Stimulated activated CD4-positive, alpha-beta T cell treated with anti-CD3 and anti-CD28 coated beads, Interleukin-1b, Interleukin-23, amount 100 ng/mL, for 1 hour (primary cell): Measurements from ENCODE around the gene XRN2.

Experiments
- DNase-seq, 2 donors: peaks; one replicate each; pipeline ENCODE4 v3.0.0-alpha.2; 2020; ENCODE audit warnings: low read depth in 2 of 2

Gene XRN2, protein sequence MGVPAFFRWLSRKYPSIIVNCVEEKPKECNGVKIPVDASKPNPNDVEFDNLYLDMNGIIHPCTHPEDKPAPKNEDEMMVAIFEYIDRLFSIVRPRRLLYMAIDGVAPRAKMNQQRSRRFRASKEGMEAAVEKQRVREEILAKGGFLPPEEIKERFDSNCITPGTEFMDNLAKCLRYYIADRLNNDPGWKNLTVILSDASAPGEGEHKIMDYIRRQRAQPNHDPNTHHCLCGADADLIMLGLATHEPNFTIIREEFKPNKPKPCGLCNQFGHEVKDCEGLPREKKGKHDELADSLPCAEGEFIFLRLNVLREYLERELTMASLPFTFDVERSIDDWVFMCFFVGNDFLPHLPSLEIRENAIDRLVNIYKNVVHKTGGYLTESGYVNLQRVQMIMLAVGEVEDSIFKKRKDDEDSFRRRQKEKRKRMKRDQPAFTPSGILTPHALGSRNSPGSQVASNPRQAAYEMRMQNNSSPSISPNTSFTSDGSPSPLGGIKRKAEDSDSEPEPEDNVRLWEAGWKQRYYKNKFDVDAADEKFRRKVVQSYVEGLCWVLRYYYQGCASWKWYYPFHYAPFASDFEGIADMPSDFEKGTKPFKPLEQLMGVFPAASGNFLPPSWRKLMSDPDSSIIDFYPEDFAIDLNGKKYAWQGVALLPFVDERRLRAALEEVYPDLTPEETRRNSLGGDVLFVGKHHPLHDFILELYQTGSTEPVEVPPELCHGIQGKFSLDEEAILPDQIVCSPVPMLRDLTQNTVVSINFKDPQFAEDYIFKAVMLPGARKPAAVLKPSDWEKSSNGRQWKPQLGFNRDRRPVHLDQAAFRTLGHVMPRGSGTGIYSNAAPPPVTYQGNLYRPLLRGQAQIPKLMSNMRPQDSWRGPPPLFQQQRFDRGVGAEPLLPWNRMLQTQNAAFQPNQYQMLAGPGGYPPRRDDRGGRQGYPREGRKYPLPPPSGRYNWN

DNA sequence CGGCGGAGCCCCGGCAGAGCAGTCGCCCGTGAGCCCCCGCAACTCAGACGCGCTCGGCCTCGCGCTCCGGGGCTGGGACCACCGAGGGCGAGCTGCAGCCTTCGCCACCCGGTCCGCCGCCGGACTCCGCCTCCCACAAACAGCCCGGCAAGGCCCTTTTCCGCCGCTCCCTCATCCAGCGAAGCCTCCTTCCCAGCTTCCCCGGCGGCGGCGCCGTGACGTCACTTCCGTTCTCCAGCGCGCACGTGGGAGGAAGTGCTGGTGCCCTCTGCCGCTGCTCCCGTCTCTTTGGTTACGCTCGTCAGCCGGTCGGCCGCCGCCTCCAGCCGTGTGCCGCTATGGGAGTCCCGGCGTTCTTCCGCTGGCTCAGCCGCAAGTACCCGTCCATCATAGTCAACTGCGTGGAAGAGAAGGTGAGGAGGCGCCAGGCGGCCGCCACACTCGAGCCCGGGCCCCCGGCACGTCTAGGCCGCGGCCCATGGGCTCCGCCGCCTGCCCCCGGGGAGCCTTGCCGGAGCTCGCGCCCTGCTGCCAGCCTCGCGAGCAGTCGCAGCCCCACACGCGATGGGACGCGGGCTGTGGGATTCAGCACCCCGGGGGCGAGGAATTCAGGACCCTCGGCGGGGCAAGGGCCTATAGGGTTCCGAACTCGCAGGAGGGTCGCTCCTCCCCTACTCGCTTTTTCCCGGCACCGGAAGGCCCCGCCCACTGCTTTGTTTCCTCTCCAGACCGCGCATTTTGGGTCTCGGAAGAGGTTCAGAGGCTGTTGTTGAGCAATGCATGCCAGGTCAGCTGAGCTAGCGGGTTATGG is at the start of gene XRN2:
Gene XRN2 (plus strand): TSS at position 271 of the 811 bp plus-strand sequence. CDS start 68 bp downstream, at position 339.
- DNase-seq = peak; percentile 76 to 95

GRCh38 chr20:21257192-21257591 is 45.9 kb upstream of the XRN2 start:
- DNase-seq = no peak

DNA sequence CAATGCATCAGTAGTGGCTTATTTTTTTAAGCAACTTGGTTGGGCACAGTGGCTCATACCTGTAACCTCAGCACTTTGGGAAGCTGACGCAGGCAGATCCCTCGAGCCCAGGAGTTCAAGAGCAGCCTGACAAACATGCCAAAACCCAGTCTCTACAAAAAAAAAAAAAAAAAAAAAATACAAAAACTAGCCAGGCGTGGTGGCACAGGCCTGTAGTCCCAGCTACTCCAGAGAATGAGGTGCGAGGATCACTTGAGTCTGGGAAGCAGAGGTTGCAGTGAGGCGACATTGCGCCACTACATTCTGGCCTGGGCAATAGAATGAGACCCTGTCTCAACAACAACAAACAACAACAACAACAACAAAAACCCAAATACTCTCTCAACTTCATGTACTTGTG is 44.7 kb upstream of the XRN2 start:
- DNase-seq = no peak

DNA sequence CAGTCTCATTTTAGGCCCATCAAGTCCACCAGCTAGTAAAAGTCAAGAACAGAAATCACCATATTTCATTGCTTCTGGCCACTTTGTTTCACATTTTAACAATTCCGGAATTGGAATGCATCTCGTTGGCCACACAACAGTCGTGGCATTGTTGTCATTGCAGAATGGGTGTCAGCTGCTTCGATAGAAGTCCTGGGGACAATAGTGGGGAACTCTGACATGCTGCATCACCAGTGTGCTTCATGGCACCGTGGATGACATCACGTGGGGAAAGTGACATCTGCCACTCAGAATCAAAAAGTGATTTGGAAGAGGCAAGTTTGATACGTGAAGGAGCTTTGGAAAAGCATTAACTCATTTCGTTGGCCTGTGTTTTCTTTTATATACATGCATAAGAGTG is 43.8 kb upstream of the XRN2 start:
- DNase-seq = no peak

GRCh38 chr20:21262812-21263211 is 40.3 kb upstream of the XRN2 start:
- DNase-seq = no peak

GRCh38 chr20:21265261-21266190 is 37.6 kb upstream of the XRN2 start:
- DNase-seq = no peak

DNA sequence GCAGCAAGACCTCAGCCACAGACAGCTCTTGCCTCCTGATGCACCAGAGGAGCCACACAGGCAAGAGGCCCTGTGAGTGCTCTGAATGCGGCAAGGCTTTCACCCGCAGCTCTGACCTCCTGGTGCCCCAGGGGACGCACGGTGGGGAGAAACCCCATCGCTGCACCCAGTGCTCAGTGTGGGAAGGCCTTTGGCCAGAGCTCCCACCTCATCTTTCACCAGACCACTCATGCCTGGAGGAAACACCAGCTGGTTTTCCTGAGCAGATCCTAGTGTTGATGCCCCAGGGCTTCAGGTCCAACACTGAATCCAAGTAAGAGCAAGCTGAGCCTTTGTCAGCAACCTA is 37.0 kb upstream of the XRN2 start:
- no peak for DNase-seq

DNA sequence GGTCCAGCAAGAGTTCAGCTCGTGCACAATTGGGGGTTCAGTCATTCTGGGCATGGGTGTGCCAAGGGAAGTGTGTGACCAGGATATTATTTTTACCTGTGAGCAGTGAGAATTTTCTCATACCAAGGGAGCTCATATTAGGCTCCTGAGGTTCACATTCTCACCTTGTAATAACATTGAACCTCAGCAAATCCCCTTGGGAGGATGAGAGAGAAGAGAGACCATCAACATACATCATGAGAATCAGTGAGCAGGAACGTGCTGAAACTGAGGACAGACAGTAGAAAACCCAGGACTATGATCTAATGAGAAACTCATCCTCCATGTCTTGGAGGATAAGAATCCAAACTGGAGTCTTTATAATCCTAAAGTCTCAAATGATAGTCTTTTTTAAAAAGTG is 33.4 kb upstream of the XRN2 start:
- DNase-seq = no peak

DNA sequence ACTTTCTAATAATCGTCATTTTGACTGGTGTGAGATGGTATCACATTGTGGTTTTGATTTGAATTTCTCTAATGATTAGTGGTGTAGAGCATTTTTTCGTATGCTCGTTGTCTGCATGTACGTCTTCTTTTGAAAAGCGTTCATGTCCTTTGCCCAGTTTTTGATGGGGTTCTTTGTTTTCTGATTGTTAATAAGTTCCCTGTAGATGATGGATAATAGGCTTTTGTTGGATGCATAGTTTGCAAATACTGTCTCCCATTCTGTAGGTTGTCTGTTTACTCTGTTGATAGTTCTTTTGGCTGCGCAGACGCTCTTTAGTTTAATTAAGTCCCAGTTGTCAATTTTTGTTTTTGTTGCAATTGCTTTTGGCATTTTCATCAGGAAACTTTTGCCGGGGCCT is 32.3 kb upstream of the XRN2 start:
- no peak for DNase-seq

DNA sequence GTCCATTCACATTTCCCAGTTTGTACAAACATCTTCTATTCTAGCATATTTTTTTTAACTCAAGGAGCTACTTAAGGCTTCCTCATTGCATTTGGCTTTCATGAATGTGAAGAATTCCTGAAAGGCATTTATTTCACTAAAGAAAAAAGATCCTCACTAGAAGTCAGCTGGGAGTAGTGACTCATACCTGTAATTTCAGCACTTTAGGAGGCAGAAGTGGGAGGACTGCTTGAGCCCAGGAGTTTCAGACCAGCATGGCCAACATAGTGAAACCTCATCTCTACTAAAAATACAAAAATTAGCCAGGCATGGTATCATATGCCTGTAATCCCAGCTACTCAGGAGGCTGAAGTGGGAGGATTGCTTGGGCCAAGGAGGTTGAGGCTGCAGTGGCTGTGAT is 30.9 kb upstream of the XRN2 start:
- no peak for DNase-seq

DNA sequence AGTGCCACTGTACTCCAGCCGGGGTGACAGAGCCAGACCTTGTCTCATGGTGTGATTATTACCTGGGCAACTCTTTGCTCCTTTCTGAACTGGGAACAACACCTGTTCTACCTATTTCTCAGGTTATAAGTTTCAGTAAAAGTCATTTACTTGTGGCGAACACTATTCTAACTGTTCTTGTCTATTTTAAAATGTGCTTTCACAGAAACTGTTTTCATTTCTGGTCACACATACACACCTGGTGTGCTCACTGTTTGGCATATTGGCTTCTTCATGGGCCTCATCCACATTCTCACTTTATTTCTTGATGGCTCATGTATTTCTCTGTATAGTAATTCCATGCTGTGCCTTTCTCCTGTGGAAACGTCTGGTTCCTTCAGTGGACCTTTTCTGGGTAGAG is 30.5 kb upstream of the XRN2 start:
- no peak for DNase-seq

- DNase-seq = no peak
These were observed 29.3 kb upstream of the XRN2 start for GRCh38 chr20:21273755-21274386.

- DNase-seq = no peak
These were observed 24.3 kb upstream of the XRN2 start for GRCh38 chr20:21278829-21279228.

DNA sequence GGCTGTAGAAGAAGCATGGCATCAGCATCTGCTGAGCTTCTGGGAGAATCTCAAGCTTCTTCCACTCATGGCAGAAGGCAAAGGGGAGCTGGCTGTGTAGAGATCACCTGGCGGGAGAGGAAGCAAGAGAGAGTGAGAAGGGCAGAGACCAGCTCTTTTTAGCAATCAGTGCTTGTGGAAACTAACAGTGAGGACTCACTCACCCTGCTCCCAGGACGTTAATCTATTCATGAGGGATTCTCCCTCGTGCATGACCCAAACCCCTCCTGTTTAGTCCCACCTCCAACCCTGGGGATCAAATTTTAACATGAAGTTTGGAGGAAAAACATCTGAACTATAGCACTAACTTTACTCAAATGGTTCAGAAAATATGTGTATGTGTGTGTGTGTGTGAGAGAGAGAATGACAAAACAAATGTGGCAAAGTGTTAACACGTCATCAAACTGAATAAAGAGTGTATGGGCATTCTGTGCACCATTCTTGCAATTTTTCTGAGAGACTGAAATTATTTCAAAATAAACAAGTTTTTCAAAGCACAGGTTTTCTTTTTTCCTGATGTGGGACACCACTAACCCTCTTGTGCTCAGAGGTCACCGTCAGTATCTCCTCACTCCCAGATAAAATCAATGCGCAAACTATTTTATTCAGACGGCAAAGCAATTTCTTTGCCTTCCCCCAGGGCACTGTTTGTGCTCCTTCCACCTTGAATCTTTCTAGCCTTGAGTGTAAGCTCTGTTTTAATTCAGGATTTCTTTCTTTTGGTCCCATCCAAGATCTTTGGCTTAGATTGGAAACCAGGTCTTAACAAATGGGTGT is 23.2 kb upstream of the XRN2 start:
- DNase-seq = no peak

GRCh38 chr20:21280522-21281016 is 22.6 kb upstream of the XRN2 start:
- no peak for DNase-seq

DNA sequence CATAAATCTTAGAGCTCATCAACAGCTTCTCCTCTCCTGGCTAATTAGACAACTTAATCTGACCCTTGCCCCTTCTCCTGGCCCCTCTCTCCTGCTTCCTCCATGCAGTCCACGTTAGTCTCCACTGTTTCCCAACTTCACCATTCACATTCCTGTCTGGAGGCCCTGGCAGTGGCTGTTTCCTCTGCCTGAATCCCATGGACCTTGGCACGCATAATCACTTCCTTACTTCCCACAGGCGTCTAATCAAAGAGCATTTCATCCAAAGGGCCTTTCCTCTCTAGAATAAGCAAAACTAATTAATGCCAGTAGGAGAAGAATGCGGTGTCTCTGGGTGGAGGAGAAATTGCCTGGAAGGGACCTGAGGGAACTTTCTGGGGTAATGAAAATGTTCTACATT is 16.4 kb upstream of the XRN2 start:
- DNase-seq = no peak

DNA sequence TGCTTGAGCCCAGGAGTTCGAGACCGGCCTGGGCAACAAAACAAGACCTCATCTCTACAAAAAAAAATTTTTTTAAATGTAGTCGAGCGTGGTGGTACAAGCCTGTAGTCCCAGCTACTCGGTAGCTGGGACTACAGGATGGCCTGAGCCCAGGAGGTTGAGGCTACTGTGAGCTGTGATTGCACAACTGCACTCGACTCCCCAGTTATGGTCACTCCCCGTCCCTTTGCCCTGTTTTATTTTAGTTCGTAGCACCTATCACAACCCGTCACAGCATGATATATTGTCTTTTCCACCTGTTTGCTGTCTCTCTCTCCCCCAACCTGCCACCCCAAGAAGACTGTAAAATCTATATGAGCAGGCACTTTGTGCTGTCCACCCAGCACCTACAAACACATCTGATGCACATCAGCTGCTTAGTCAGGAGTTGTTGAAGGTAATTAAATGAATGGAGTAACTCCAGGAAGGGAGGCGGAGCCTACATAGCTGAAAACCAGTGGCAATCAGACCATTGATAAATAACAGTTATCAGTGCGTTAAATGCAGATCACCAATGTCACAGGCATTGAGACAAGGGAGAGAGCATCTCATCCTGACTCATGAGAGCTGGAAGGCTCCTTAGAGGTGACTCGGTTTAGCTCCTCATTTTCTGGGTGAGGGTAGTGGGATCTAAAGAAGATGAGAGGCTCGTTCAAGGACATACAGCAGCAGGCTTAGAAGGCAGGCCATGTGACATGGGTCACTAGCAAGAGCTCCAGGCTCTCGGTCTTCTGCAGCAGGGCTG is 14.4 kb upstream of the XRN2 start:
- DNase-seq = no peak

DNA sequence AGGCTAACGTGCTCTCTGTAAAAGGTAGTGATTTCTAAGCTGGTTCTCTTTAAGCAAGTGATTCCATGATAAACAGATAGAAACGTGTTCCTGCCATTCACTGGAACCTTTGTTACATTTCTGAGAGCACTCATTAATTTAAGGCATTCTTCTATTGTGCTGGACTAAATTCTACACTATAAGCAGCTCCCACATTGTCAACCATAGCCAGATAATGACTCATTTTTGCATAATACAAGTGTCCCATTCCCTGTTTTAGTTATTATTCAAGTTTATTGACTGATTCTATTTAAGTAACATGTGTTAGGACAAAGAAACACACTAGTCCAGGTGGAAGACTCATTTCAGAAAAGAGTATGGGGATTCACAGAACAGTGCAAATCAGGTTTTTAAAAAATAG is 13.5 kb upstream of the XRN2 start:
- DNase-seq = no peak

DNA sequence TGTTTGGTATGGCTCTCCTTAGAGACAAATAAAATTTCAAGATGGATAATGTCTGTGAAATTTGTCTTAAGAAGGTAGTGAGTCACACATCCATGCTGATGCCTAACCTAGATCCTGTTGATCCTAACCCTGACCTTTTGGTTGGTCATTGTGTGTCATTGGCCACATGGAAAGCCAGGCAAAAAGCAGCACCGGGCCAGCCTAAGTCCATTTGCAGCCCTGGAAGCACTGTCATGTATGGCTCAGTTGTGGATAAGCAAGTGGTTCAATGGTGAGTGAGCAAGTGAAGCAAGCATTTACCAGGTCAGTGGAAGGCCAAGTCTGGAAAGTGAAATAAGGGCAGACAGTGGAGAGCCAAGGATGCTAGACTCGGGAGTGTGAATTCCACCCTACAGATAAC is 12.1 kb upstream of the XRN2 start:
- DNase-seq = no peak
